Left lung (tissue), 10 donors: Measurements from ENCODE around the gene AKAP8L. TPM values are rescaled to one million over a fixed set of nuclear protein-coding genes. Genes with fewer than 3 reads are reported as not detected.

ENCODE experiments used
- ATAC-seq: fragments of 200-7000 bp; cut with Tn5 transposase; one replicate; pipeline ENCODE4 v1.9.1; 2020; ENCODE audit warnings: moderate library complexity
- DNase-seq, 4 donors: peaks; one replicate each; pipeline ENCODE4 v3.0.0-alpha.2; 2013 to 2020
- H3K27ac ChIP-seq, 2 donors: fragments of 200-600 bp; sonication (generic) in 1 of 2; one replicate each; pipeline versions ENCODE4 v1.5.0 to v1.8.0; 2020 to 2021
- H3K27me3 ChIP-seq, 2 donors: fragments of 200-600 bp; sonication (generic) in 1 of 2; one replicate each; pipeline versions ENCODE4 v1.5.0 to v1.8.0; 2020 to 2021
- H3K36me3 ChIP-seq, 2 donors: fragments of 200-600 bp; sonication (generic) in 1 of 2; one replicate each; pipeline versions ENCODE4 v1.5.0 to v1.8.0; 2020 to 2021
- H3K4me1 ChIP-seq, 2 donors: fragments of 200-600 bp; one replicate each; pipeline ENCODE4 v1.8.0; 2021
- H3K4me3 ChIP-seq, 2 donors: fragments of 200-600 bp; sonication (generic) in 1 of 2; one replicate each; pipeline versions ENCODE4 v1.5.0 to v1.8.0; 2020 to 2021; ENCODE audit warnings: mild to moderate bottlenecking in 1 of 2
- H3K9me3 ChIP-seq, 2 donors: fragments of 200-600 bp; sonication (generic) in 1 of 2; one replicate each; pipeline versions ENCODE4 v1.5.0 to v1.8.0; 2020 to 2021
- CTCF ChIP-seq, 2 donors: fragments of 200-600 bp; sonication (generic) in 1 of 2; IDR thresholded peaks; one replicate each; pipeline versions ENCODE4 v1.5.0 to v1.8.0; 2021; ENCODE audit warnings: antibody characterized with exemption in 2 of 2
- intact Hi-C, 2 donors: fragments of 100-400 bp; cut with DNase I; formaldehyde crosslinking; loops; one replicate each; pipeline versions ENCODE4 v1.11.2 to v1.14.2; 2022
- microRNA-seq, 2 donors: library from miRNA; unstranded; fragments of <30 nt; microRNA quantifications; one replicate each; pipeline ENCODE4, GENCODE V29; 2019
- polyA plus RNA-seq, 6 donors: library from polyadenylated mRNA; unstranded; fragments of 120-200 nt; gene quantifications; one replicate each; pipeline ENCODE4 v1.2.1, GENCODE V29; 2013; ENCODE audit not compliant: insufficient read length in 6 of 6
- total RNA-seq, 2 donors: library from RNA; stranded (reverse); fragmentation: NEBNext Ultra II Directional; extraction: Animal tissue kit (Norgen Biotek cat#: 25700); gene quantifications; one replicate each; pipeline ENCODE4 v1.2.1, GENCODE V29; 2021
- donor health status: DM: no; HTN: yes; CAD: no.
- donor health status: DM: no; HTN: no; CAD: no.

AKAP8L gene
- total and polyA plus RNA-seq, 8 donors = 76.4 to 129 (median 107) TPM

- Histone ChIP-seq H3K36me3 (no peaks in the 10 kb centered on the region), H3K27me3 (no peaks in the 10 kb centered on the region), H3K4me3 (peak within 1 kb of the TSS; percentile 96 to 97), H3K9me3 (no peaks in the 10 kb centered on the region), H3K4me1 (peaks cover 24 to 56% of the 10 kb centered on the region in 2 donors), H3K27ac (peak within 1 kb of the TSS; percentile 87 to 91)
- DNase-seq = peak; percentile 64 to 91 (median 72)
- intact Hi-C loops = loop anchor here in 1 of 2 donors (10.0 kb wide), 1 partner anchor 68 kb away; no protein-coding TSS in a partner anchor
- no peak for TF ChIP-seq CTCF (IDR thresholded peaks at IDR 0.05)
- peak; percentile 79 for ATAC-seq
Measured at GRCh38 chr19:15332311-15332996, 86.3 kb downstream of the AKAP8L start, which contains the start of gene BRD4. Gene BRD4 (minus strand): TSS chr19:15332539. CDS start chr19:15273099, 59,440 bp downstream.

- H3K4me3 ChIP-seq = peak overlapping the region; percentile 96 to 97
- H3K27ac ChIP-seq = peak overlapping the region; percentile 87 to 91
- intact Hi-C loops = loop anchor here in 1 of 2 donors (10.0 kb wide), 1 partner anchor 67 kb away; no protein-coding TSS in a partner anchor
- no peak for TF ChIP-seq CTCF (IDR thresholded peaks at IDR 0.05)
- no peaks in the 10 kb centered on the region for H3K27me3 ChIP-seq
- peaks cover 32 to 64% of the 10 kb centered on the region in 2 donors for H3K4me1 ChIP-seq
- H3K9me3 ChIP-seq = no peaks in the 10 kb centered on the region
- H3K36me3 ChIP-seq = no peaks in the 10 kb centered on the region
- peak; percentile 46 to 90 (median 64) for DNase-seq
- peak; percentile 25 for ATAC-seq
Measured at GRCh38 chr19:15331419-15332310, 87.1 kb downstream of the AKAP8L start.

DNA sequence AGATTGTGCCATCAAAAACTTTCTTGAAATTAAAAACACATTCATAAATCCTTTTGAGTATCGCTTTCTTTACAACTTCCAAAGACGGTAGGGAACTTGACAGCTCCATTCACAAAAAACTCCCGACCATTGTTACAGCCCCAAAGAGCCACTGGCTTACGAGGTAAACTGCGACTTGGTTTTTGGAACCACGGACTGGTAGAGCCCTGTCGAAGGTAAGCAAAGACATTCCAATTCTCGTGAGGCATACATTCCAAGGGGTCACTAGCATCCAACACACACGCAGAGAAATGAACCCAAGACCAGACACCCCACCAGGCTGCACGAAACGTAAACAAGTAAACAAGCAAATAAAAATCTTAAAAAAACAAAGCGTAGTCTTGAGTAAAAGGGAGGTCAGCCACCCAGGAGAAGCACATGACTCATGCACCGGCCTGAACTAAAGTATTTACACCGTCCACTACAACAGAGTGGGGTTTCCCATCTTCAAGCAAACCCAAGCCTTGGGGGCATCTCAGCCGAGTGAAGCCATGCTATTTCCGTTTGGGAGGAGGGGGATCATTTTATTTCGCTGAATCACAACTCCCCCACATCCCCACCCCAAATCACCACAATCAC lies 87.9 kb downstream of the AKAP8L start:
- H3K4me1 ChIP-seq = peaks cover 39 to 72% of the 10 kb centered on the region in 2 donors
- H3K4me3 ChIP-seq = peak overlapping the region; percentile 96 to 97
- TF ChIP-seq CTCF (IDR thresholded peaks at IDR 0.05) = no peak
- ATAC-seq (peak; percentile 55), DNase-seq (peak in 2 of 4 donors; percentile 2 to 42)
- H3K27ac ChIP-seq = peak overlapping the region; percentile 87 to 91
- intact Hi-C loops = loop anchor here in 1 of 2 donors (10.0 kb wide), 1 partner anchor 66 kb away; no protein-coding TSS in a partner anchor
- no peaks in the 10 kb centered on the region for H3K9me3 ChIP-seq
- no peaks in the 10 kb centered on the region for H3K36me3 ChIP-seq
- no peaks in the 10 kb centered on the region for H3K27me3 ChIP-seq

Small RNA genes lying within 50 kb of the gene (microRNA-seq; reads per million reads assigned to microRNA genes)
- 0 reads per million in 2 donors for gene MIR1470

Other genes with a start within 250 kb of the AKAP8L start
- 10 to 100 TPM; 73.2 to 94.1 TPM for gene NOTCH3, start 218.0 kb downstream of the AKAP8L start, total RNA-seq
- gene NOTCH3, start 218.0 kb downstream of the AKAP8L start, polyA plus RNA-seq = 100 to 1,000 TPM in 5 of 6 donors, 10 to 100 TPM in 1; 93.5 to 130 (median 117) TPM
- 1 to 10 TPM; 1.6 to 7.6 TPM for gene EPHX3, start 186.5 kb downstream of the AKAP8L start, total RNA-seq
- 1 to 10 TPM; 2.3 to 3.4 (median 2.9) TPM for gene EPHX3, start 186.5 kb downstream of the AKAP8L start, polyA plus RNA-seq
- 10 to 100 TPM; 79.1 to 89.6 TPM for gene BRD4, start 86.4 kb downstream of the AKAP8L start, total RNA-seq
- 10 to 100 TPM; 51.1 to 63.9 (median 55.8) TPM for gene BRD4, start 86.4 kb downstream of the AKAP8L start, polyA plus RNA-seq
- 10 to 100 TPM; 19.5 to 36.8 TPM for gene AKAP8, start 39.2 kb downstream of the AKAP8L start, total RNA-seq
- 10 to 100 TPM; 27.2 to 35.1 (median 31.4) TPM for gene AKAP8, start 39.2 kb downstream of the AKAP8L start, polyA plus RNA-seq
- gene WIZ, start 31.0 kb upstream of the AKAP8L start, total RNA-seq = 10 to 100 TPM; 31.0 to 36.2 TPM
- gene WIZ, start 31.0 kb upstream of the AKAP8L start, polyA plus RNA-seq = 10 to 100 TPM; 21.5 to 36.4 (median 27.5) TPM
- gene RASAL3, start 45.6 kb upstream of the AKAP8L start, total RNA-seq = 10 to 100 TPM in 1 of 2 donors, 1 to 10 TPM in 1; 7.6 to 27.1 TPM
- gene RASAL3, start 45.6 kb upstream of the AKAP8L start, polyA plus RNA-seq = 1 to 10 TPM; 2.0 to 3.1 (median 2.5) TPM
- gene PGLYRP2, start 60.5 kb upstream of the AKAP8L start, total RNA-seq = not detected
- not detected for gene PGLYRP2, start 60.5 kb upstream of the AKAP8L start, polyA plus RNA-seq
- under 1 TPM in 1 of 2 donors, not detected in 1; 0.15 TPM for gene CYP4F22, start 89.5 kb upstream of the AKAP8L start, total RNA-seq
- gene CYP4F22, start 89.5 kb upstream of the AKAP8L start, polyA plus RNA-seq = under 1 TPM in 1 of 6 donors, not detected in 5; 0.07 TPM
- not detected for gene CYP4F8, start 196.2 kb upstream of the AKAP8L start, total RNA-seq
- under 1 TPM in 2 of 6 donors, not detected in 4; 0.04 to 0.10 TPM for gene CYP4F8, start 196.2 kb upstream of the AKAP8L start, polyA plus RNA-seq
- 1 to 10 TPM in 1 of 2 donors, under 1 TPM in 1; 0.82 to 3.7 TPM for gene CYP4F3, start 221.9 kb upstream of the AKAP8L start, total RNA-seq
- under 1 TPM; 0.14 to 0.32 (median 0.17) TPM for gene CYP4F3, start 221.9 kb upstream of the AKAP8L start, polyA plus RNA-seq